LNCAP (cell line): Measurements from ENCODE around the gene TGFBR3.

Experiments used
- TF ChIP-seq, protein P1 (sequence below): fragments of 450-650 bp; IDR thresholded peaks from 2 replicates; pipeline ENCODE4 v1.5.1; 2017; ENCODE audit warnings: mild to moderate bottlenecking

Gene TGFBR3

DNA sequence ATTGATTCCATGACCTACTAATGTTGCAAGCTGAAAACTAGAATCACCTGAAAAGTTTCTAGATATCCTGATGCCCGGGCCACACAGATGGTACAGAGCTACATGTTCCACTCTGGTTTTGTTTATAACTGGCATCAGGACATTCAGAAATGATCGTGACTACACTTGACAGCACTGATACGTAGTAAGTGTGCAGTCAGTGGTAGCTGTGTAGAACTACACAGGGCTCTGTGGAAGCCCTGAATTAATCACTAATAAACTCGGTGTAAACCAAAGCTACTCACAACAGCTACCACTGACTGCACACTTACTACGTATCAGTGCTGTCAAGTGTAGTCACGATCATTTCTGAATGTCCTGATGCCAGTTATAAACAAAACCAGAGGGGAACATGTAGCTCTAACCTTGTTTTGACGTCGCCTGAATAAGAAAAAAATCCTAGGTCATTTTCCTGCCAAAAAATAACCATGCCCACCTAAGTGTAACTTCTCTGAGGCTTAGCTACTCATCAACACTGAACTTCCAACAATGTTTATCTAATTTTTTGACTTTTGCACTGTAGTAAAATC is 149.7 kb downstream of the TGFBR3 start:
- TF ChIP-seq, protein P1, sequence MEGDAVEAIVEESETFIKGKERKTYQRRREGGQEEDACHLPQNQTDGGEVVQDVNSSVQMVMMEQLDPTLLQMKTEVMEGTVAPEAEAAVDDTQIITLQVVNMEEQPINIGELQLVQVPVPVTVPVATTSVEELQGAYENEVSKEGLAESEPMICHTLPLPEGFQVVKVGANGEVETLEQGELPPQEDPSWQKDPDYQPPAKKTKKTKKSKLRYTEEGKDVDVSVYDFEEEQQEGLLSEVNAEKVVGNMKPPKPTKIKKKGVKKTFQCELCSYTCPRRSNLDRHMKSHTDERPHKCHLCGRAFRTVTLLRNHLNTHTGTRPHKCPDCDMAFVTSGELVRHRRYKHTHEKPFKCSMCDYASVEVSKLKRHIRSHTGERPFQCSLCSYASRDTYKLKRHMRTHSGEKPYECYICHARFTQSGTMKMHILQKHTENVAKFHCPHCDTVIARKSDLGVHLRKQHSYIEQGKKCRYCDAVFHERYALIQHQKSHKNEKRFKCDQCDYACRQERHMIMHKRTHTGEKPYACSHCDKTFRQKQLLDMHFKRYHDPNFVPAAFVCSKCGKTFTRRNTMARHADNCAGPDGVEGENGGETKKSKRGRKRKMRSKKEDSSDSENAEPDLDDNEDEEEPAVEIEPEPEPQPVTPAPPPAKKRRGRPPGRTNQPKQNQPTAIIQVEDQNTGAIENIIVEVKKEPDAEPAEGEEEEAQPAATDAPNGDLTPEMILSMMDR: no peak

DNA sequence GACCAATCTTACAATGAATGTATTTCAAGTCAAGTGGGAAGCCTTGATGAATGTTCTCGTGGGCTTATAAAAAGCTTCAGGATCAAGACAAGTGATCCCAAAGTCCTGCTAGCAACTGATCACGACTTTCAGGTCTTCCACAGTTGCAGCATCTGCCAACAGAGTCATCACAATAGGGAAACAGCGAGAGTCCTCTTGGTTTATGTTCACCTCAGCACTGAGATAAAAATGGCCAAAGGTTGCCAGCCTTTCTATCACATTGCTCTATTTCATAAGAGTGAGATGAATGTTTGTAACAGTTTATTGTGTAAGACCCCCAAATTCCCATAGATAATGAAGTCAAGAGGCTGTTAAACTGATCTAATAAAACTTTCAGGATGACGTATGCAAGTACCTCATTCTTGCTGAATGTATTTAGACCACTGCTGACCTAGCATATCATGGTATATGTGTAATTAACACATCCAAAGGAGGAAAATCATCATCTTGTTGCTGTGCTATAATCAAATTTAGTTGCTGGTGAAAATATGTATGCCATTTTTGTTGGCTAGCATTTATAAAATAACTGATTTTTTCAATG is 150.6 kb downstream of the TGFBR3 start:
- TF ChIP-seq, protein P1: no peak

DNA sequence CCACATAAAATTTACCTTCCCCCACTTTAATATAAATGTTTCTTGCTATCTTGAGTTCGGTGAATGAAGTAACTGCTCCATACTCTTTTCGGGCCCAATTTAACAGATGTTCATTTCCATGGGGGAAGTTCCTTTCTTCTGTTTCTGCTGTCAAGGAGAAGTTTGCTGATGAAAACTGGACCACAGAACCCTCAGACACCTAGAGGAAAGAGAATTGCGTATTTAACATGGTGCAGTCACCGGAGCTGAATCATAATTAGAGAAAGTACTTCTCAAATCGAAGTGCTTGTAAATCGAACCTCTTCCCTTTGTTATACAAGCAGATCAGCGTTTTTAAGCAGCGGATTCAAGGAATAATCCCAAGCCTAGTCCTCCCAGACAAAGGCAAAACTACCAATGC is 151.2 kb downstream of the TGFBR3 start:
- TF ChIP-seq, protein P1: no peak

DNA sequence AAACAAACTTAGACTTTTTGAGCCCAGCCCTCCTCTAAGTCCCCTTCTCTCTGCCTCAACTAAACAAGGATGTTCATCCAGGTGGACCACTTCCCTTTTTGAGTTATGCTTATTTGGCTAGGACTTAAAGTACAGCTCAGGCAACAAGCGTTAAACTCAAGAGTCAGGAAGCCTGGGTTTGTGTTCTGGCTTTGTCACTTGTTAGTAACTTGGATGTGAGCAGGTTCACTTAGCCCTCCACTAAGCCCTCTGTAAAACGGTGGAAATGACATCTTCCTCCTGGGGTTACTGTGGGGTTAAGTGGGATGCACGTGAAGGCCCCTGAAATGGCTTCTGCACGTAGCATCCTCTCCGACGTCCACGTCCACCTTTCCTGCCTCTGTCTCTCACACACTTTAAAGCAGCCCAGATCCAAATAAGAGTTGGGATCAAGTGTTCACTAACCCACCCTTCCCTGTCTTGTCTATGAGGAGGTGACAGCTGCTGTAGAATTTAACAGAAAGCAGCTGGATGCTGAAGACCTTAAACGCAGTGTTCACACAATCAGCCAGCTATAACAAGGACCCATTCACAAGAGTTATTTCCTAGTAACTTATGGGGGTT is 152.7 kb downstream of the TGFBR3 start:
- TF ChIP-seq, protein P1: no peak

DNA sequence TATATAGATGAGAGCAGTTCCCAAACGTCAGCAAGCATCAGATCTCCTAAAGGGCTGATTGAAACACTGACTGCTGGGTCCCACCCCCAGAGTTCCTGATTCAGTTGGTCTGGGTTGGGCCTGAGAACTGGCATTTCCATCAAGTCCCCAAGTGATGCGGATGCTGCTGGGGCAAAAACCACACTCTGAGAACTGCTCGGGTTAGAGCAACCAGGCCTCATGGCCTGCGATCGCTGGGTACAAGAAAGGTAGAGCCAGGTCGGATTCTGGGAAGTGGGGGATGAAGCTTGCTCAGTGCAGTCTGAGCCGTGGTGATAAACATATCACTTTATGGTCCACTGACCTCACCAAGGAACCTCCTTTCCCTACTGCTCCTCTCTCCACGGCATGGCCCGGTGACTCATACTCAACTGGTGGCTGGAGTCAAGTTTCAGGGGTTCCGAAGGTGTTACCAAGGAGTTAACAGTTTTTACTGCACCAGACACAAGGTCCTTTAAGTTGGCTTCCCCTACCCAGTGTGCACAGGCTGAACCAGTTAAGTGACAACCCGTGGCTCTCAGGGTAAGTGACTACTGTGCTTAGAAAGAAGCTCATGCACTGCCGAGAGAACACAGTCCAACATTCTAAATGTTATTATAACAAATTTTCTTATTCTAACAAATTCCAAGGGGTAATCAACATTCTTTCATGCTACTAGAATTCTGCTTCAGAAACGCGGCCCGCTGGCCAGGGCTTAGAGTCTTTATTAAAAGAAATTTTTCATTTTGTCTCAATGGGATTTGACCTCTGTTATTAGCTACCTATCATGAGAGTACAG is 153.5 kb downstream of the TGFBR3 start:
- TF ChIP-seq, protein P1: no peak

DNA sequence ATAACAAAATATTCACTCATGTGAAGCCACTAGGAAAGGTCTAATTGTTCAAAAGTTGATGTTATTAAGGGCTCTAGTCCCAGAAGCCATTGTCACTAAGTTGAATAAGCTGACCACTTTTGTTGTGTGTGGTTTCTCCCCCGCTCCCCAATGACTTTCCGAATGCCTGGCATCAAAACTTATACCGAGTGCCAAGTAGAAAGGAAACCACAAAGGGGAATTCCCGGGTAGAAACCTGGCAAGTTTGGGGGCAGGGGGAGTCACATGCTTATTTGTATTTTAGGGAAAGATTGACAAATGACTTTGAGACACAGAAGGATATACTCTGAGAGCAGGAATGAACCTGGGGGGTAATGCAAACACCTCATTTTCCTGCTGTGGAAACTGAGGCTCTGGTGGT is 154.1 kb downstream of the TGFBR3 start:
- TF ChIP-seq, protein P1: no peak

DNA sequence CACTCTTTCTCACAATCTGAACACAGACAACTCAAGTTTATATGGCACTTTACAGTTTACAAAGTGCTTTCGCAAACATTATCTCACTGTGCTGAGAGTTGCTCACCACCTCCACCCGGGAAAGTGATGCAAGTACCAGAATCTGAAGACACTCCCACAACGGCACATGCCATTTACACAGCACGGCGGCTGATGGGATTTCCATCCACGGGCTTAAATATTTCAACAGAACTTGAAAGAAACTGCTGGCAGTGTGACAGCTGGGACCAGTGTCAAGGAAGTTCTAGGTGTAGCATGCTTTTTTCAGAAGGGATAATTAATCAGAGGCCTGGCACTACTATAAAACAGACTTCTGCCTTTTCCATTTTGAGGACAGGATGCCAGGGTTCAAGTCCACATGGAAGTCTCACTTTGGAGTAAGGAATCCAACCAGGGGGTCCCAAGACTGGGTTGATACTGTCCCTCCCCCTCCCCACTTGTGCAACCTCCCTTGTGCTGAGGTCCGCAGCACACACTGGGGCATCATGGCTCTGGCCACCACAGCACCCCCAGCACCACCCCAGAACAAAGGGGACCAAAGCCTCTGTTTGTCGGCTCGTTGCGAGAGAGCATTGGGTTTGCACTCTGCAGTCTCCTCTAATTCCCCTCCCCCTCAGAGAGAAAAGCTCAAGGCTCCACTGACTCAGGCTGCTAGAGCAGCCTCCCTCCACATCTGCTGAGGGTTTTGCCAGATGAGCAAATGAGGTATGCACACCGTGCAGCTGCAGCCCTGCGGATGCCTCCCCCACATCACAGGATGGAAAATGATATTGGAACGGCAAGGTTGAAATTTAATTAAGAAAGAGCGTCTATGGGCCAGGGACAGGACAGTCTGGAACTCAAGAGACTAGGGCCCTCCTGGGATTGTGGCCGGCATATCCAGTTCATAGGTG is 154.9 kb downstream of the TGFBR3 start:
- TF ChIP-seq, protein P1: no peak
